BLaER1 (cell line): Measurements from ENCODE around the gene NR6A1.
A peak's percentile ranks its signal among the peaks of the same experiment; 100 is the strongest.

Experiments used
- H3K27ac ChIP-seq: shearing (Covaris generic); formaldehyde crosslinking; 2 replicates; pipeline ENCODE4 v1.8.1; 2022
- H3K27me3 ChIP-seq: shearing (Covaris generic); formaldehyde crosslinking; 2 replicates; pipeline ENCODE4 v1.8.1; 2022
- H3K36me3 ChIP-seq: shearing (Covaris generic); formaldehyde crosslinking; 2 replicates; pipeline ENCODE4 v1.8.1; 2022
- H3K4me1 ChIP-seq: shearing (Covaris generic); formaldehyde crosslinking; 2 replicates; pipeline ENCODE4 v1.8.1; 2022
- H3K4me2 ChIP-seq: shearing (Covaris generic); formaldehyde crosslinking; 2 replicates; pipeline ENCODE4 v1.8.1; 2022
- H3K4me3 ChIP-seq: shearing (Covaris generic); formaldehyde crosslinking; 2 replicates; pipeline ENCODE4 v1.8.1; 2022
- H3K9ac ChIP-seq: shearing (Covaris generic); formaldehyde crosslinking; 2 replicates; pipeline ENCODE4 v1.8.1; 2022
- H3K9me3 ChIP-seq: shearing (Covaris generic); formaldehyde crosslinking; 2 replicates; pipeline ENCODE4 v1.8.1; 2022
- H4K20me1 ChIP-seq: shearing (Covaris generic); formaldehyde crosslinking; 2 replicates; pipeline ENCODE4 v1.8.1; 2022
- Cebpa-rat ChIP-seq: shearing (Covaris generic); IDR thresholded peaks from 2 replicates; pipeline ENCODE4 v1.8.1; 2022

Gene NR6A1

DNA sequence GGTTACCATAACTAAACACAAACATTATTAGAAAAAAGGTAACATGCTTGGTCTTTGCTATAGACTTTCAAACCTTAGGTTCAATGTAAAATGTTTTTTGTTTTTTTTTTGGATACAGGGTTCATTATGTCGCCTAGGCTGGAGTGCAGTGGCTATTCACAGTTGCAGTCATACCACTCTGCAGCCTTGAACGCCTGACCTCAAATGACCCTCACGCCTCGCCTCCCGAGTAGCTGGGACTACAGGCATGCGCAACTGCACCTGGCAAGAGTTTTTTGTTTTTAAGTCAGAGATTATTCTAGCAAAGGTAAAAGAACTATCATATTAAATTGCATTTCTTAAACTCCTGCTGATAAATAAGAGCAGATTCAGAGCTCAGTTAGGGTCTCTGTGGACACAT, 208.8 kb downstream of the NR6A1 start:
- no peaks in the 10 kb centered on the region for H3K36me3 ChIP-seq
- H4K20me1 ChIP-seq = no peaks in the 10 kb centered on the region
- no peak overlapping the region for H3K4me2 ChIP-seq
- peaks cover 12% of the 10 kb centered on the region for H3K4me1 ChIP-seq
- no peak overlapping the region for H3K27ac ChIP-seq
- H3K4me3 ChIP-seq = no peak overlapping the region
- TF ChIP-seq Cebpa-rat = no peak
- no peaks in the 10 kb centered on the region for H3K9me3 ChIP-seq
- H3K9ac ChIP-seq = no peak overlapping the region
- H3K27me3 ChIP-seq = no peaks in the 10 kb centered on the region

DNA sequence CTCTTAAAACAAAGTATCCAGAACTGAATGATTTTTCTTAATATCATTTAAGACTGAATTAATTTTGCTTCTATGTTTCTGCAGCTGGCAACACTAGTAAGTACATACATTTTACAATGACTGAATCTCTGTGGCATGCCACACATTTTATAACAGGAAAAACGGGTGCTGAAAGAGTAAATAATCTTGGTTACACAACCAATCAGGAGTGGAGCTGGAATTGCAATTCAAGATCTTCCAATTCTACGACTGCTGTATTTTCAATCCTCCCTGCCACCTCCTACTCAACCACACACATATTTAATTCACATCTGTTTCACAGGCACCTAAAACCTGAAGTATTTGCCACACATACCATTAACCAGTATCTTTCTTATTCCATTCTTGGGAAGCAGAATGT, 211.2 kb downstream of the NR6A1 start:
- H3K4me2 ChIP-seq = no peak overlapping the region
- no peaks in the 10 kb centered on the region for H4K20me1 ChIP-seq
- H3K9ac ChIP-seq = no peak overlapping the region
- no peak overlapping the region for H3K27ac ChIP-seq
- no peak overlapping the region for H3K4me3 ChIP-seq
- no peaks in the 10 kb centered on the region for H3K9me3 ChIP-seq
- H3K27me3 ChIP-seq = no peaks in the 10 kb centered on the region
- peaks cover 16% of the 10 kb centered on the region for H3K4me1 ChIP-seq
- H3K36me3 ChIP-seq = no peaks in the 10 kb centered on the region
- no peak for TF ChIP-seq Cebpa-rat

DNA sequence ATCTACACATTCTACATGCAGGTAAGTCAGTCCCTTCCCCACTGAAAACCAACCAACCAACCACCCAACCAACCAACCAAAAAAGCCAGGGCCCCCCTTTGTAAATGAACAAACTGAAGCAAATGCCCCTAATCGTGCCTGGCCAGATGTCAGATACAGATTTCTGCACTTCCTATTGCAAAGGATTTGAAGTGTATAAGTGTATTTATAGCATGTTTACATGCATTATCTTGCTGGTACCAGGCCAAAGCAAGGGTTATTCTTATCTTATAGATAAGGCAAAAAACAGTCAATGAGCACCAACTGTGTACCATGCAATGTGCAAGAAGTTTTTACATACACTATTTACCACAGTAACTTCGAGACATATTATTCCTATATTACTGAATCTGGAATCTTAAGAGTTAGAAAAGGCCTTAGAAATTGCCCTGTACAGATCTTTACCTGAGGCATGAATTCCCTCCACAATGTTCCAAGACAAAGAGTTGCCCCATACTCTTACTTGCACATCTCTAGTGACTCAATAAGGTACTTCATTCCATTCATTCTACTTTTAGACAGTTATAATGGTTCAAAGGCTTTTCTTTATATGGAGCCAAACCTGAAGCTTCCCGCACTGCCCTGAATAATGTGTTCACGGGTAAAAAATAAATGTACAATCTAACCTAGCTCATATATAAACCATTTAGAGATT, 212.2 kb downstream of the NR6A1 start:
- Histone ChIP-seq H3K9me3 (no peaks in the 10 kb centered on the region), H3K4me1 (peaks cover 18% of the 10 kb centered on the region), H3K36me3 (no peaks in the 10 kb centered on the region), H3K9ac (no peak overlapping the region), H3K27ac (no peak overlapping the region), H3K27me3 (no peaks in the 10 kb centered on the region), H3K4me2 (peak overlapping the region; percentile 35; the same call in 1 of the 2 replicates), H3K4me3 (no peak overlapping the region), H4K20me1 (no peaks in the 10 kb centered on the region)
- no peak for TF ChIP-seq Cebpa-rat

DNA sequence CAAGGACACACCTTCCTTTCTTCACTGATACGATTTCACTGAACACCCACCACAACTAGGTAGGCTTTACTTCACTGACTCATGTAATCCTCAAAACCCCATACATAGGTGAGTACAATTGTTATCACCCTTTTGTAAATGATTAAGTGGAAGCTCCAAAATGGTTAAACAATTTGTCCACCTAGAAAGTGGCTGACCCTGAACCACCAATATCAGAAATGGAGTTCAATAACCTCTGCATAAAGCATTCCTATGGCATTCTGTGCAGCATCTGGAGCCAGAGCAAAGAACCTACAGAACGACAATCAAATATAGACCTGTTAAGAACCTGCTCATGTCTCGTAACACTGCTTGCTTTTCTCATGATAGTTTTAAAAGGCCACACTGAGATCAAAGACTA, 213.2 kb downstream of the NR6A1 start:
- TF ChIP-seq Cebpa-rat = no peak
- no peak overlapping the region for H3K9ac ChIP-seq
- no peak overlapping the region for H3K4me3 ChIP-seq
- H3K36me3 ChIP-seq = no peaks in the 10 kb centered on the region
- H3K4me1 ChIP-seq = peaks cover 18% of the 10 kb centered on the region
- H3K27ac ChIP-seq = no peak overlapping the region
- H4K20me1 ChIP-seq = no peaks in the 10 kb centered on the region
- no peaks in the 10 kb centered on the region for H3K27me3 ChIP-seq
- no peak overlapping the region for H3K4me2 ChIP-seq
- H3K9me3 ChIP-seq = no peaks in the 10 kb centered on the region

DNA sequence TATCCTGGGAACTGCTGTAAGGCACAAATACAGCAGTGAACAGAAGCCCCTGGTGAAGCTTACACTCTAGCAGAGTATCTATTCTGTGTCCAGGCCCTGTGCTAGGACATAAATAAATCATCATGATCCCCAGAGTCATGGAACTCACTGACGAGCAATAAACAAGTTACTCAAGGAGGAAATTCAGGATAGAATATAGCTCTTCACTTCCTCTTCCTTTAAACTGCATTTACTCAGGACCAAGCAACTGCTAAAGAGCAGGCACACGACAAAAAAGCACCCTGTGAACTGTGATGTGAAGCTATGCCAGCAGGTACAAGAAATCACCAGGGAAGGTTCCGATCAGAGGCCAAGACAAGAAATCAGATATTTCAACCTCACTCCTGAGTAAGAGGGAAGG, 216.1 kb downstream of the NR6A1 start:
- H3K27ac ChIP-seq = no peak overlapping the region
- H3K27me3 ChIP-seq = no peaks in the 10 kb centered on the region
- H4K20me1 ChIP-seq = no peaks in the 10 kb centered on the region
- no peak for TF ChIP-seq Cebpa-rat
- H3K4me3 ChIP-seq = no peak overlapping the region
- H3K36me3 ChIP-seq = no peaks in the 10 kb centered on the region
- H3K9me3 ChIP-seq = no peaks in the 10 kb centered on the region
- H3K9ac ChIP-seq = no peak overlapping the region
- peaks cover 18% of the 10 kb centered on the region for H3K4me1 ChIP-seq
- H3K4me2 ChIP-seq = no peak overlapping the region

DNA sequence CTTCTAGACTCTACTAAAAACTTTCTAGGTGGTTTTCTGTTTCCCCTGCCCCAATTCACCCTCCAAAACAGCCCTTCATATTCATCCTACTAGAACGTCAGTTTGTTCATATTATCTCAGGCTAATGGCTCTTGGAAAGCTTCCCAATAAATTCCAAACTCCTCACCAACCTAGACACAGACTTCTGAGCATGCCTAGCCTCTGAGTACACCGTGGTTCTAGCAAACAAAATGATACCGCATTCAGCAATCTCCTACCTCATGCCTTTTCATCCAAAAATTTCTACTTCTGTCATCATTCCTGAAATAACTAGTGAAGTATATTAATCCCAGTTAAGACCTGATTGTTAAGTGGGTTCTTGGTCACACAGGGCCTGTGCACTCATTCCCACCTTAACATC, 217.4 kb downstream of the NR6A1 start:
- TF ChIP-seq Cebpa-rat = no peak
- no peaks in the 10 kb centered on the region for H4K20me1 ChIP-seq
- no peaks in the 10 kb centered on the region for H3K36me3 ChIP-seq
- H3K4me1 ChIP-seq = peaks cover 18% of the 10 kb centered on the region
- no peak overlapping the region for H3K27ac ChIP-seq
- no peak overlapping the region for H3K4me2 ChIP-seq
- no peak overlapping the region for H3K4me3 ChIP-seq
- no peaks in the 10 kb centered on the region for H3K27me3 ChIP-seq
- H3K9ac ChIP-seq = no peak overlapping the region
- H3K9me3 ChIP-seq = no peaks in the 10 kb centered on the region

DNA sequence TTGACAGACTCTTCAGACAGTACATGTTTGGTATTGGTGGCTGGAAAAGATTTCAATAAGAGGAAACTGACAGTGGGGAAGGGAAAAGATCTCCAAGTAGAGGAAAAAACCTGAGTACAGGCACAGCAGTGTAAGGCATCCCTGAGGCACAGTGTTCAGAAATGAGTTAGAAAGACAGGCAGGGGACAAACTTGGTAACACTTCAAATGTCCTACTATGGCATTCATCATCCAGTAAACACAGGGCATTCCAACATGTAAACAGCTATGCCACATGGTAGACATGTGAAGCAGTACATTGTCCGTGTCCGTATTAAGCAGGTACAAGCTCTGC, 218.9 kb downstream of the NR6A1 start:
- no peak overlapping the region for H3K4me3 ChIP-seq
- H3K27ac ChIP-seq = no peak overlapping the region
- no peak overlapping the region for H3K9ac ChIP-seq
- peaks cover 15% of the 10 kb centered on the region for H3K4me1 ChIP-seq
- no peaks in the 10 kb centered on the region for H3K27me3 ChIP-seq
- H3K4me2 ChIP-seq = no peak overlapping the region
- no peaks in the 10 kb centered on the region for H3K36me3 ChIP-seq
- no peaks in the 10 kb centered on the region for H4K20me1 ChIP-seq
- no peak for TF ChIP-seq Cebpa-rat
- no peaks in the 10 kb centered on the region for H3K9me3 ChIP-seq

DNA sequence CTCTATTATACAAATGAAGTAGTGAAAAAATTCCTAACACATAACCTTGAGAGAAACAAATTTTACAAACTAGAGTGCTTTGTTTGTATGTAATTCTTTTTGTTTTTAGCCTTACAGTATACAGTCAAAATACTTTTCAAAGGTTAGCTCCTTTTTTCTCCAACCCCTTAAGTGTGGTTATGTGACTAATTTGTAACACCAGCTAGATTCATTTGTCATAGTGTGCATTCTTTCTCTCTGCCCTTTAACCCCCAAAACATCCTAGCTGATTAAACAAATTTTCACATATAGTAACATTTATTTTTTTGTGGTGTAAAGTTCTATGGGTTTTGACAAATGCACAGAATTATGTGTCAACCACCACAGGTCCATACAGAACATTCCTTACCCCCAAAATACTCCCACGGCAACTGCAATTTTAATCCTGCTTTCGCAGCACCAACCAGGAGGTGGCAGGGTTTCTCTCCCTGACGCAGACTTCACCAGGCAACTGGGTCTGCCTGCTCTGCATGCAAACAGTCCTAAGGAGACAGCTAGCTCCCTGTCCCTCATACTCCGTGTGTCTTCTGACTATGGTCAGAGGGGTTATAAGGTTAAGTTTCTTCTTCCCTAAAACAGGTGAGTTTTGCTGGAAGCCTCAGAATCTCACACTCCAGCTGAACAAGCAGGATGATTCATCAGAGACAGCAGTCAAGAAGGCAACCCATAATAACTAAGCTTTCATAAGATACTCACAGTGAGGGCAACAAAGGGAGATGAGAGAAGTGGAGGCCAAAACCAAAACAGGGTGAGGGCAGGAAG, 219.4 kb downstream of the NR6A1 start:
- Histone ChIP-seq H3K9ac (no peak overlapping the region), H3K4me3 (no peak overlapping the region)
- TF ChIP-seq Cebpa-rat = no peak

DNA sequence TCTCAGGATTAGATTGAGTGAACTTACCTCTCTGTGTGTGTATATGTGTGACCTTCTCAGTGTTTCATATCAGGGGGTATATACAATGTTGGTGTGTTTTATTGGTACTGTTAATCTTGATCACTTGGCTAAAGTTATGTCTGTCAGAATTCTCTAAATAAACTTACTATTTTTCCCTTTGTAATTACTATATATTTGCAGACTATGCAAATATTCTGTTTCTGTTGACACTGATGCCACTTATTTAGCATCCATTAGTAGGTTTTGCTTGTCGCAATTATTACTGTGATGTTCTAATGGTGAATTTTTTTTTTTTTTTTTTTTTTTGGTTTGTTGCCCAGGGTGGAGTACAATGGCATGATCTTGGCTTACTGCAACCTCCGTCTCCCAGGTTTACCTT, 221.0 kb downstream of the NR6A1 start:
- Histone ChIP-seq H3K9ac (no peak overlapping the region), H3K4me3 (no peak overlapping the region), H3K27me3 (no peaks in the 10 kb centered on the region), H3K4me2 (no peak overlapping the region), H3K27ac (no peak overlapping the region), H3K36me3 (no peaks in the 10 kb centered on the region), H3K9me3 (no peaks in the 10 kb centered on the region), H3K4me1 (peaks cover 13% of the 10 kb centered on the region), H4K20me1 (no peaks in the 10 kb centered on the region)
- no peak for TF ChIP-seq Cebpa-rat

More for the DNA sequence above, 219.4 kb downstream of the NR6A1 start:
- Histone ChIP-seq H3K36me3 (no peaks in the 10 kb centered on the region), H3K27ac (no peak overlapping the region), H3K27me3 (no peaks in the 10 kb centered on the region), H3K4me1 (peaks cover 15% of the 10 kb centered on the region), H4K20me1 (no peaks in the 10 kb centered on the region), H3K9me3 (no peaks in the 10 kb centered on the region), H3K4me2 (no peak overlapping the region)

DNA sequence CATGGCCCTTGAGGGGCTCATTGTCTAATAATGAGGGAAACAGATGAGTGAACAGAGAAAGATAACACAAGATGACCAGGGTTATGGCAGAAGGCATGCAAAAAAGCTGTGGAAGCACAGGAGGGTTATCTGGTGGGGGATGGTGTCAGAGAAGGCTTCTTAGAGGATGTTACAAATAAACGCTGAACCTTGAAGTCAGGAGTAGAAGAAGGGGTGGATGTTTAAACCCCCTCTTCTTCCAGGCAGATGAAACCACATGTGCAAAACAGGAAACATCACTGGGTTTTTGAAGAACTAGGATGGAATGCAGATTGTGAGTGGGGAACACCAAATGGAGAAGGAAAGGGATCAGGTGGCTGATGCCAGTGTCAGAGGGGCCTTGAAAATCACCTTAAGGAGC, 222.1 kb downstream of the NR6A1 start:
- H3K27me3 ChIP-seq = no peaks in the 10 kb centered on the region
- H3K27ac ChIP-seq = no peak overlapping the region
- H3K9ac ChIP-seq = no peak overlapping the region
- H3K9me3 ChIP-seq = no peaks in the 10 kb centered on the region
- peak overlapping the region; percentile 39 for H3K4me2 ChIP-seq
- no peak overlapping the region for H3K4me3 ChIP-seq
- TF ChIP-seq Cebpa-rat = no peak
- H4K20me1 ChIP-seq = no peaks in the 10 kb centered on the region
- H3K4me1 ChIP-seq = peaks cover 9% of the 10 kb centered on the region
- no peaks in the 10 kb centered on the region for H3K36me3 ChIP-seq
